Gastrocnemius medialis (tissue), 4 donors: ENCODE data around the gene SGCA.

Experiments
- POLR2A ChIP-seq, 2 donors: fragments of 450-650 bp; IDR thresholded peaks; one replicate each; pipeline ENCODE4 v1.6.1; 2017; ENCODE audit warnings: antibody characterized with exemption in 2 of 2, mild to moderate bottlenecking in 2 of 2, moderate library complexity in 2 of 2
- TF ChIP-seq, protein P1 (sequence below), 5 experiments: fragments of 450-650 bp in 3 of 5; fragments of 200-600 bp in 2 of 5; sonication (generic) in 2 of 5; IDR thresholded peaks in 4 of 5; conservative IDR thresholded peaks in 1 of 5; 1 replicate in 4 of 5; 2 replicates in 1 of 5; pipeline ENCODE4 v1.5.1; 2016 to 2019; ENCODE audit warnings: antibody characterized with exemption in 5 of 5, mild to moderate bottlenecking in 3 of 5, moderate library complexity in 3 of 5

DNA sequence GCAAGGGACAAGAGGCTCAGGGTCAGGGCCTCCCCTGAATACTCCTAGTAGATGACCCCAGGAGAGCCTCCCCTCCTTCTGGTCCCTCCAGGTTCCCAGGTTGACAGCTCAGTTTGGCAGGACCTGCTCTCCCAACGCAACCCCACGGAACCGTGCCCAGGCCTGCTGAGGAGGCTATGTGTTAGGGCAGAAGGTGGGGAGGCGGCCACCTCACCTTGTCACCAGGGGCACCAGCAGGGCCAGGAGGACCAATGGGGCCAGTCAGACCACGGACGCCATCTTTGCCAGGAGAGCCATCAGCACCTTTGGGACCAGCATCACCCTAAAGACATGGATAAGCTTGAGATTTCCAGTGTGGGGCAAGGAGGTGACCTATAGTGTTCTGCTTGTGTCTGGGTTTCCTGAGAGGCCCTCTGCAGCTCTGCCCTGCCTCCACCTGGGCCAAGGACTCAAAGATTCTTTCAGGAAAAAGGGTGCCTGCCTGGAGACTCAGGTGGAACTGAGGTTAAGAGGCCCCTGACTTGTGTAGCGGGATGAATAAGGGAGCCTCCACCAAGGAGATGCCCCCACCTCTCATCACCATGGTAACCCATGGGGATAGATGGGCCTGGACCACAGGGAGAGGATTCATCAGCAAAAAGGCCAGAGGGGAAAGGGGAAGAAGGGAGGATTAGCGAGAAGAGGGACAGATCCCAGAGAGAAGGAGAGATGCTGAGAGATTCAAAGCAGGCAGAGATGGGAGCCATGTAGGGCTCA, 25.0 kb downstream of the SGCA start:
- TF ChIP-seq, protein P1, sequence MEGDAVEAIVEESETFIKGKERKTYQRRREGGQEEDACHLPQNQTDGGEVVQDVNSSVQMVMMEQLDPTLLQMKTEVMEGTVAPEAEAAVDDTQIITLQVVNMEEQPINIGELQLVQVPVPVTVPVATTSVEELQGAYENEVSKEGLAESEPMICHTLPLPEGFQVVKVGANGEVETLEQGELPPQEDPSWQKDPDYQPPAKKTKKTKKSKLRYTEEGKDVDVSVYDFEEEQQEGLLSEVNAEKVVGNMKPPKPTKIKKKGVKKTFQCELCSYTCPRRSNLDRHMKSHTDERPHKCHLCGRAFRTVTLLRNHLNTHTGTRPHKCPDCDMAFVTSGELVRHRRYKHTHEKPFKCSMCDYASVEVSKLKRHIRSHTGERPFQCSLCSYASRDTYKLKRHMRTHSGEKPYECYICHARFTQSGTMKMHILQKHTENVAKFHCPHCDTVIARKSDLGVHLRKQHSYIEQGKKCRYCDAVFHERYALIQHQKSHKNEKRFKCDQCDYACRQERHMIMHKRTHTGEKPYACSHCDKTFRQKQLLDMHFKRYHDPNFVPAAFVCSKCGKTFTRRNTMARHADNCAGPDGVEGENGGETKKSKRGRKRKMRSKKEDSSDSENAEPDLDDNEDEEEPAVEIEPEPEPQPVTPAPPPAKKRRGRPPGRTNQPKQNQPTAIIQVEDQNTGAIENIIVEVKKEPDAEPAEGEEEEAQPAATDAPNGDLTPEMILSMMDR (IDR thresholded peaks at IDR 0.05 in 4 of 5, conservative IDR thresholded peaks at IDR 0.05 in 1 of 5), result no peak
- no peak for TF ChIP-seq POLR2A (IDR thresholded peaks at IDR 0.05)
